Type B pancreatic cell (in vitro differentiated cells): ENCODE measurements around the gene MPL. TPM values are rescaled to one million over a fixed set of nuclear protein-coding genes. Genes with fewer than 3 reads are reported as not detected.

ENCODE experiments used
- DNase-seq: peaks from one replicate; pipeline ENCODE4 v3.0.0; 2021; ENCODE audit warnings: mixed read lengths; ENCODE audit not compliant: unreplicated experiment; ENCODE audit errors: extremely low spot score
- H3K27ac Mint-ChIP-seq: 2 replicates; pipeline ENCODE4 v1.8.0; 2021; ENCODE audit warnings: mild to moderate bottlenecking, mixed read lengths
- H3K27me3 Mint-ChIP-seq: 2 replicates; pipeline ENCODE4 v1.8.0; 2021; ENCODE audit warnings: mixed read lengths
- H3K36me3 Mint-ChIP-seq: 2 replicates; pipeline ENCODE4 v1.8.0; 2021; ENCODE audit warnings: mixed read lengths
- H3K4me1 Mint-ChIP-seq: one replicate; pipeline ENCODE4 v1.8.0; 2021; ENCODE audit warnings: mixed read lengths; ENCODE audit not compliant: unreplicated experiment
- H3K4me3 Mint-ChIP-seq: 2 replicates; pipeline ENCODE4 v1.8.0; 2021; ENCODE audit warnings: mild to moderate bottlenecking, mixed read lengths
- H3K9me3 Mint-ChIP-seq: 2 replicates; pipeline ENCODE4 v1.8.0; 2021; ENCODE audit warnings: mixed read lengths
- CTCF ChIP-seq: fragments of 200-600 bp; sonication (generic); conservative IDR thresholded peaks from 2 replicates; pipeline ENCODE4 v1.5.0; 2021; ENCODE audit warnings: antibody characterized with exemption, mild to moderate bottlenecking
- total RNA-seq: library from RNA; stranded (reverse); gene quantifications from 2 replicates; pipeline ENCODE4 v1.2.1, GENCODE V29; 2021; ENCODE audit warnings: low replicate concordance

The MPL gene
- total RNA-seq, 1 donor from 2014 or later, result not detected

- no peak for TF ChIP-seq CTCF
- H3K36me3 Mint-ChIP-seq, result no peaks in the 10 kb centered on the region
Measured at GRCh38 chr1:43321331-43321891, 16.2 kb upstream of the MPL start.

GRCh38 chr1:43322506-43322905 lies 15.1 kb upstream of the MPL start:
- Mint-ChIP-seq H3K4me1 (no peaks in the 10 kb centered on the region), H3K36me3 (no peaks in the 10 kb centered on the region), H3K27me3 (no peaks in the 10 kb centered on the region), H3K4me3 (no peak overlapping the region), H3K27ac (no peak overlapping the region), H3K9me3 (peaks cover 5% of the 10 kb centered on the region)
- DNase-seq, result no peak
- TF ChIP-seq CTCF, result no peak

More at GRCh38 chr1:43321331-43321891, 16.2 kb upstream of the MPL start:
- Mint-ChIP-seq H3K27ac (no peak overlapping the region), H3K4me1 (no peaks in the 10 kb centered on the region), H3K9me3 (no peaks in the 10 kb centered on the region), H3K4me3 (no peak overlapping the region), H3K27me3 (no peaks in the 10 kb centered on the region)
- DNase-seq, result no peak

- Mint-ChIP-seq H3K36me3 (no peaks in the 10 kb centered on the region), H3K9me3 (peaks cover 6% of the 10 kb centered on the region), H3K27me3 (no peaks in the 10 kb centered on the region), H3K27ac (no peak overlapping the region), H3K4me3 (no peak overlapping the region), H3K4me1 (no peaks in the 10 kb centered on the region)
- DNase-seq, result no peak
- no peak for TF ChIP-seq CTCF
Measured at GRCh38 chr1:43324810-43325209, 12.8 kb upstream of the MPL start.

GRCh38 chr1:43325381-43325780 lies 12.2 kb upstream of the MPL start:
- peaks cover 6% of the 10 kb centered on the region for H3K9me3 Mint-ChIP-seq
- H3K36me3 Mint-ChIP-seq, result no peaks in the 10 kb centered on the region
- H3K4me3 Mint-ChIP-seq, result no peak overlapping the region
- H3K4me1 Mint-ChIP-seq, result no peaks in the 10 kb centered on the region
- no peak for TF ChIP-seq CTCF
- no peak overlapping the region for H3K27ac Mint-ChIP-seq
- no peaks in the 10 kb centered on the region for H3K27me3 Mint-ChIP-seq
- no peak for DNase-seq

- Mint-ChIP-seq H3K4me1 (no peaks in the 10 kb centered on the region), H3K27ac (no peak overlapping the region), H3K27me3 (no peaks in the 10 kb centered on the region), H3K36me3 (no peaks in the 10 kb centered on the region), H3K9me3 (peaks cover 6% of the 10 kb centered on the region), H3K4me3 (no peak overlapping the region)
- no peak for DNase-seq
- no peak for TF ChIP-seq CTCF
Measured at GRCh38 chr1:43327549-43328292, 9.9 kb upstream of the MPL start.
